Lower leg skin (tissue), 3 donors: ENCODE measurements around the gene ADGRL3.

Source experiments
- CTCF ChIP-seq, 3 donors: fragments of 450-650 bp; IDR thresholded peaks; one replicate each; pipeline ENCODE4 v1.5.1; 2016; ENCODE audit warnings: antibody characterized with exemption in 3 of 3, mild to moderate bottlenecking in 3 of 3, moderate library complexity in 2 of 3
- POLR2A ChIP-seq, 2 donors: fragments of 450-650 bp; IDR thresholded peaks; one replicate each; pipeline ENCODE4 v1.6.1; 2016 to 2017; ENCODE audit warnings: antibody characterized with exemption in 2 of 2, mild to moderate bottlenecking in 1 of 2, moderate library complexity in 1 of 2

- TF ChIP-seq CTCF (IDR thresholded peaks at IDR 0.05): no peak
- TF ChIP-seq POLR2A (IDR thresholded peaks at IDR 0.05): no peak
These were observed 573.6 kb downstream of the ADGRL3 start for GRCh38 chr4:61773655-61774245.
